SU-DHL-6 (cell line): ENCODE results near the gene TRAPPC3L.

ENCODE experiments used
- CTCF ChIP-seq: fragments of 200-600 bp; sonication (generic); IDR thresholded peaks from one replicate; pipeline ENCODE4 v1.5.1; 2017; ENCODE audit warnings: antibody characterized with exemption, mild to moderate bottlenecking, low read length, moderate library complexity; ENCODE audit not compliant: insufficient read depth, poor library complexity, severe bottlenecking
- EZH2phosphoT487 ChIP-seq: fragments of 200-600 bp; sonication (generic), shearing (Covaris generic); conservative IDR thresholded peaks from 2 replicates; pipeline ENCODE4 v1.6.1; 2018; ENCODE audit warnings: mild to moderate bottlenecking, antibody characterized with exemption, low read length, moderate library complexity, mixed read lengths

- TF ChIP-seq CTCF (no peak), EZH2phosphoT487 (no peak)
Observed at GRCh38 chr6:116507324-116507723, 38.2 kb downstream of the TRAPPC3L start.
